Urinary bladder (tissue), 4 donors: ENCODE results near the gene POLR3E. TPM values are rescaled to one million over a fixed set of nuclear protein-coding genes. Genes with fewer than 3 reads are reported as not detected.
"Not testable (repeated sequence)": the region's sequence is repeated elsewhere in the genome, so short reads cannot be mapped to it uniquely, and the experiment has no call there.

Experiments used
- DNase-seq: peaks from one replicate; pipeline ENCODE4 v3.0.0-alpha.2; 2015; ENCODE audit errors: extremely low spot score
- H3K27ac ChIP-seq: one replicate; pipeline ENCODE4 v1.5.1; 2013; ENCODE audit warnings: low read depth, mild to moderate bottlenecking, moderate library complexity
- H3K36me3 ChIP-seq: one replicate; pipeline ENCODE4 v1.6.1; 2013; ENCODE audit warnings: mild to moderate bottlenecking, moderate library complexity; ENCODE audit not compliant: insufficient read depth
- H3K4me1 ChIP-seq: one replicate; pipeline ENCODE4 v1.6.1; 2013; ENCODE audit warnings: mild to moderate bottlenecking, moderate library complexity; ENCODE audit not compliant: insufficient read depth
- H3K4me3 ChIP-seq: one replicate; pipeline ENCODE4 v1.5.1; 2013; ENCODE audit warnings: low read depth, low read length
- WGBS: extraction: QIAGEN DNeasy Blood & Tissue Kit; methylation state at CpG from one replicate; pipeline ENCODE4 v1.1.7; 2013; 5-methylcytosine and 5-hydroxymethylcytosine counted together
- polyA plus RNA-seq: library from polyadenylated mRNA; stranded (reverse); fragments of 200-250 nt; gene quantifications from one replicate; pipeline ENCODE4 v1.2.3, GENCODE V29; 2013
- total RNA-seq: library from RNA; depleted of rRNA; stranded (reverse); fragments of >200 nt; gene quantifications from one replicate; pipeline ENCODE4 v1.2.3, GENCODE V29; 2014
- donor health status: healthy with polysubstance abuse.
- donor health status: healthy.

The POLR3E gene
- total and polyA plus RNA-seq, 2 donors: 26.2 to 31.9 TPM

GRCh38 chr16:22337849-22338635 is 40.8 kb downstream of the POLR3E start:
- H3K4me3 ChIP-seq: no peak overlapping the region
- H3K36me3 ChIP-seq: no peaks in the 10 kb centered on the region
- 94% methylated on average over 4 of the region's 4 CpGs for WGBS
- no peaks in the 10 kb centered on the region for H3K4me1 ChIP-seq
- H3K27ac ChIP-seq: no peak overlapping the region
- DNase-seq: no peak

GRCh38 chr16:22340945-22341344 is 43.7 kb downstream of the POLR3E start:
- H3K4me1 ChIP-seq: no peaks in the 10 kb centered on the region
- H3K27ac ChIP-seq: no peak overlapping the region
- H3K4me3 ChIP-seq: no peak overlapping the region
- DNase-seq: no peak
- H3K36me3 ChIP-seq: peaks cover under 1% of the 10 kb centered on the region

DNA sequence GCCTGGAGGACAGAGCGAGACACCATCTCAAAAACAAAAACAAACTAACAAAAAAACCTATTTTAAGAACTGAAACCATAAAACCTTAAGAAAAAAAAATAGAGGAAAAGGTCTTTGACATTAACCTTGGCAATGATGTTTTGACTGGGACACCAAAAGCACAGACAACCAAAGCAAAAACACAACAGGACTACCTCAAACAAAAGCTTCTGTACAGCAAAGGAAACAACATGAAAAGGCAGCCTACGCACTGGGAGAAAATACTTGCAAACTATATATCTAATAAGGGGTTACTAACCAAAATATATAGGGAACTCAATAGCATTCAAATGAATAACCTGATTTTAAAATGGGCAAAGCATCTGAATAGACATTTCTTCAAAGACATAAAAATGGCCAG is 44.9 kb downstream of the POLR3E start:
- no peak for DNase-seq
- Histone ChIP-seq H3K4me1 (no peaks in the 10 kb centered on the region), H3K27ac (no peak overlapping the region), H3K36me3 (peaks cover 3% of the 10 kb centered on the region), H3K4me3 (no peak overlapping the region)
- 96% methylated on average over 2 of the region's 2 CpGs for WGBS

- no peak for DNase-seq
- Histone ChIP-seq H3K27ac (no peak overlapping the region), H3K36me3 (peaks cover 5% of the 10 kb centered on the region), H3K4me1 (no peaks in the 10 kb centered on the region), H3K4me3 (no peak overlapping the region)
- WGBS: 74% methylated on average over 9 of the region's 9 CpGs
Measured at GRCh38 chr16:22346483-22346882, 49.3 kb downstream of the POLR3E start.

GRCh38 chr16:22347100-22347820 is 50.1 kb downstream of the POLR3E start:
- peaks cover 5% of the 10 kb centered on the region for H3K36me3 ChIP-seq

GRCh38 chr16:22348291-22348690 is 51.1 kb downstream of the POLR3E start:
- 91% methylated on average over 2 of the region's 2 CpGs for WGBS
- no peak overlapping the region for H3K4me3 ChIP-seq
- DNase-seq: no peak
- peaks cover 5% of the 10 kb centered on the region for H3K36me3 ChIP-seq
- H3K27ac ChIP-seq: no peak overlapping the region
- H3K4me1 ChIP-seq: no peaks in the 10 kb centered on the region

More at GRCh38 chr16:22347100-22347820, 50.1 kb downstream of the POLR3E start:
- no peak for DNase-seq
- no peak overlapping the region for H3K27ac ChIP-seq
- 80% methylated on average over 20 of the region's 20 CpGs for WGBS
- H3K4me3 ChIP-seq: no peak overlapping the region
- H3K4me1 ChIP-seq: no peaks in the 10 kb centered on the region

- not testable (repeated sequence) for H3K36me3 ChIP-seq, H3K4me3 ChIP-seq, DNase-seq, H3K27ac ChIP-seq, H3K4me1 ChIP-seq
- WGBS: 95% methylated on average over 6 of the region's 6 CpGs
Measured at GRCh38 chr16:22351017-22351416, 53.8 kb downstream of the POLR3E start.

DNA sequence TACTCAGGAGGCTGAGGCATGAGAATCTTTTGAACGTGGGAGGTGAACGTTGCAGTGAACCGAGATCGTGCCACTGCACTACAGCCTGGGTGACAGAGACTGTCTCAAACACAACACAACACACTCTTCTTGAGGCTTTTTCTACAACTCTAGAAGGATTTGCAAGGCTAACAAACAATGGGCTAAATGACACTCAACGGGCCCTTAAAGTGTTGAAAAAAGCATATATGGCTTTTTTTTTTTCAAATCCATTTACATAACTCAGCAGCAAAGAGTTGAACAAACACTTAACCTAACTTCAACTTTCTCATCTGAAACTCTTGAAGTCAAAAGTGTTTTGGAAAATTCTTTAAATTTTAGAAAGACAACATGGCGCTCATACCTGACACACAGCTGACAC is 54.9 kb downstream of the POLR3E start:
- 98% methylated on average over 6 of the region's 6 CpGs for WGBS

DNA sequence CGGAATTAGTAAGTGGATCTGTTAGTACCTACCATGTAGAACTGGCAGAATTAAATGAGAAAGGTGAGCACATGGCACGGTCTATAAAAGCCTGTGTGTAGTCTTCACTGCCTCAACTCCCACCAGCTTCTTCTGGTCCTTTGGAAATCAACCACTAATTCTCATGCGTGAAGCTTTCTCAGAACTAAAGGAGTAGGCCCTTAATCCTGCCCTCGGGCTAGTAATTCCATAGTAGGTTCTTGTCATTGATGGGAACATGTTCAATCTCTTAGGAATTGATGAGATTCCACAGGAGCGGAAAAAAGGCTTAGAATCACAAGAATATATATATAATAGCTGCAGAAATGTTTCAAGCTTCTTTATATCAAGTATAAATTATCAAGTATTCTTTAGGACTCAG is 55.5 kb downstream of the POLR3E start:
- no peak for DNase-seq
- Histone ChIP-seq H3K4me3 (no peak overlapping the region), H3K4me1 (peaks cover 1% of the 10 kb centered on the region), H3K36me3 (peaks cover 2% of the 10 kb centered on the region), H3K27ac (no peak overlapping the region)
- 97% methylated on average over 5 of the region's 5 CpGs for WGBS

More for the DNA sequence above, 54.9 kb downstream of the POLR3E start:
- no peak for DNase-seq
- Histone ChIP-seq H3K4me1 (peaks cover 1% of the 10 kb centered on the region), H3K4me3 (no peak overlapping the region), H3K36me3 (peaks cover 2% of the 10 kb centered on the region), H3K27ac (no peak overlapping the region)

- 34% methylated on average over 3 of the region's 3 CpGs for WGBS
- no peak overlapping the region for H3K27ac ChIP-seq
- peaks cover 2% of the 10 kb centered on the region for H3K36me3 ChIP-seq
- H3K4me1 ChIP-seq: peaks cover 1% of the 10 kb centered on the region
- DNase-seq: no peak
- H3K4me3 ChIP-seq: no peak overlapping the region
Measured at GRCh38 chr16:22353191-22353919, 56.1 kb downstream of the POLR3E start.

DNA sequence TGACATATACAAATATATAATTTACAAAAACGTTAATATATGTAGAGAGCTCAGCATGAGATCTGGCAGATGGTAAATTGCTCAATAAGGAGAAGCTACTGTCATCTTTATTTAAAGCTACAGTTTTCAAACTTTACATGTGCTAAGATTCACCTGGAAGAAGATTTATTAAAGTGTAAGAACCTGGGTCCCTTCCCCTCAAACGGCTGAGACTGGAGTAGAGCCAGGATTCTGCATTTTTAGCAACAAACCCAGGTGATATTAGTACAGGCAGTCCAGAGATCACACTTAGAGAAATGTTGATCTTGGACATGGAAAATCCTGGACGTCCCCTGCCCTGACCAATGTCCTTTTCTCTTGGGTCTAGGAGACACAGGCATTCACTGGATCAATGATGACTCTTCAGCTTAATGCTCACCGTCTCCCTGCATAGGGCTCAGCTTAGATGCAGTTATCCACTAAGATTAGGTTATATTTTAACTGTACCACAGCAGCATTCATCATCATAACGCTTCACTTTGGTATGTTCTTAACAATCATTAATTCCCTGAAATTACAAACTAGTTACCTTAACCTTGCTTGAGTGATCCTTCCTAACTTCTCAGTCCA is 56.8 kb downstream of the POLR3E start:
- no peak overlapping the region for H3K4me3 ChIP-seq
- no peak for DNase-seq
- 60% methylated on average over 5 of the region's 5 CpGs for WGBS
- H3K4me1 ChIP-seq: peaks cover 1% of the 10 kb centered on the region
- H3K27ac ChIP-seq: no peak overlapping the region
- H3K36me3 ChIP-seq: peaks cover 2% of the 10 kb centered on the region

- DNase-seq: no peak
- no peak overlapping the region for H3K27ac ChIP-seq
- H3K4me1 ChIP-seq: peaks cover 1% of the 10 kb centered on the region
- H3K36me3 ChIP-seq: no peaks in the 10 kb centered on the region
- H3K4me3 ChIP-seq: no peak overlapping the region
Measured at GRCh38 chr16:22355487-22355908, 58.3 kb downstream of the POLR3E start.

GRCh38 chr16:22356930-22357634 is 59.9 kb downstream of the POLR3E start:
- Histone ChIP-seq H3K4me3 (no peak overlapping the region), H3K4me1 (peaks cover 1% of the 10 kb centered on the region), H3K36me3 (no peaks in the 10 kb centered on the region), H3K27ac (no peak overlapping the region)
- no peak for DNase-seq
- 79% methylated on average over 7 of the region's 7 CpGs for WGBS
